Adrenal gland (tissue), 12 donors: Measurements from ENCODE around the gene FBXO24. TPM values are rescaled to one million over a fixed set of nuclear protein-coding genes. Genes with fewer than 3 reads are reported as not detected.
"Not testable (repeated sequence)": the region's sequence is repeated elsewhere in the genome, so short reads cannot be mapped to it uniquely, and the experiment has no call there.

Source experiments
- DNase-seq, 7 donors: peaks; one replicate each; pipeline ENCODE4 v3.0.0-alpha.2; 2019 to 2020
- H3K27ac ChIP-seq, 5 donors: fragments of 200-600 bp; sonication (generic) in 4 of 5; 1 replicate in 3 of 5; 2 replicates in 2 of 5; pipeline versions ENCODE4 v1.5.1 to v1.8.0; 2016 to 2020; ENCODE audit warnings: mild to moderate bottlenecking in 1 of 5
- H3K27me3 ChIP-seq: fragments of 200-600 bp; 2 replicates; pipeline ENCODE4 v1.8.0; 2021
- H3K36me3 ChIP-seq, 2 donors: fragments of 200-600 bp; replicated peaks in 1 of 2; 1 replicate in 1 of 2; 2 replicates in 1 of 2; pipeline versions ENCODE4 v1.5.1 to v1.8.0; 2018 to 2022
- H3K4me1 ChIP-seq, 2 donors: fragments of 200-600 bp; replicated peaks in 1 of 2; 1 replicate in 1 of 2; 2 replicates in 1 of 2; pipeline versions ENCODE4 v1.5.1 to v1.8.0; 2018 to 2021
- H3K4me3 ChIP-seq, 4 donors: fragments of 200-600 bp; sonication (generic) in 3 of 4; one replicate each; pipeline ENCODE4 v1.5.1; 2016 to 2018
- H3K9me3 ChIP-seq, 3 donors: fragments of 200-600 bp; sonication (generic) in 1 of 3; replicated peaks in 1 of 3; 1 replicate in 2 of 3; 2 replicates in 1 of 3; pipeline versions ENCODE4 v1.5.1 to v1.8.0; 2016 to 2021
- POLR2A ChIP-seq, 2 donors: fragments of 450-650 bp; IDR thresholded peaks; one replicate each; pipeline ENCODE4 v1.6.1; 2017; ENCODE audit warnings: antibody characterized with exemption in 2 of 2, mild to moderate bottlenecking in 2 of 2, moderate library complexity in 1 of 2
- WGBS, 4 donors: extraction: QIAGEN DNeasy Blood & Tissue Kit in 2 of 4; methylation state at CpG; one replicate each; pipeline versions ENCODE4 v1.1.5 to v1.1.7; 2013 to 2017; 5-methylcytosine and 5-hydroxymethylcytosine counted together
- intact Hi-C, 2 donors: fragments of 100-400 bp; cut with DNase I; formaldehyde crosslinking; loops; one replicate each; pipeline versions ENCODE4 v1.14.1 to v1.15.0; 2022 to 2023
- polyA plus RNA-seq, 3 donors: library from polyadenylated mRNA; stranded (reverse); fragments of 200-250 nt in 2 of 3; fragments of 350-450 nt in 1 of 3; fragmentation: Illumina TruSeq in 1 of 3; extraction: RNeasy Lipid Tissue Mini Kit (QIAGEN cat#74804) in 1 of 3; gene quantifications; one replicate each; pipeline ENCODE4 v1.2.3, GENCODE V29; 2013 to 2014
- total RNA-seq, 9 donors: library from RNA; depleted of rRNA in 4 of 9; stranded (reverse); fragments of >200 nt in 4 of 9; fragments of 120-200 nt in 1 of 9; fragmentation: NEBNext Ultra II Directional in 1 of 9; extraction: Animal tissue kit (Norgen Biotek cat#: 25700) in 1 of 9; gene quantifications; one replicate each; pipeline versions ENCODE4 v1.1.0 to v1.2.4, GENCODE V29; 2013 to 2023
- TF ChIP-seq, protein P1 (sequence below), 6 experiments: fragments of 450-650 bp in 4 of 6; fragments of 200-600 bp in 2 of 6; sonication (generic) in 1 of 6; IDR thresholded peaks; 1 replicate in 5 of 6; 2 replicates in 1 of 6; pipeline versions ENCODE4 v1.5.1 to v1.8.0; 2016 to 2021; ENCODE audit warnings: antibody characterized with exemption in 6 of 6, mild to moderate bottlenecking in 2 of 6, moderate library complexity in 1 of 6
- donor health status: healthy with polysubstance abuse.
- donor health status: Bipolar disorder and iron deficiency.
- donor health status: DM: yes; HTN: yes; CAD: no.
- donor health status: DM: no; HTN: no; CAD: no.
- donor health status: DM: no; HTN: no; CAD: no.
- donor health status: DM: yes; HTN: yes; CAD: no.

The FBXO24 gene
- total and polyA plus RNA-seq, 12 donors = 0.16 to 2.8 (median 0.89) TPM; not detected in 2

DNA sequence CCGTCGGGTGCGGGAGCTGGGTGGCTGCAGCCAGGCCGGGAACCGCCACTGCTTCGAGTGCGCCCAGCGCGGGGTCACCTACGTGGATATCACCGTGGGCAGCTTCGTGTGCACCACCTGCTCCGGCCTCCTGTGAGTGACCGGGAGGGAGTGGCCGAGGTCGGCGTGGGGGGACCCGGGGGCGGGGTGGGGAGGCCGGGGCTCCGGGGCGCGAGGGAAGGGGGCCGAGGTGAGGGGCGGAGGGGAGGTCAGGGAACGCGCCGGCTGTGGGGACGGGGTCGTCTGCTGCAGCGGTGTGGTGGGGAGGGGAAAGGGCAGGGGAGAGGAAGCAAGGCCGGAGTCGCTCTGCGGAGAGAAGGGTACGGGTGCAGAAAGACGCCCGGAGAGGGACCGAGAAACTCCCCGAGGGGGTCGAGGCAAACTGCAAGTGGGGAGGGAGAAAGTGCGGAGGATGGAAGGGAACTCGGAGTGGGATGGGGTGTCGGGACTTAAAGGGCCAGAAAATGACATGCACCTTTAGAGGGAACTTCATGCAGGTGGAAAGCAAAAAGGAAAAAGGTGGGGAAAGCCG, 46.6 kb upstream of the FBXO24 start:
- Histone ChIP-seq H3K36me3 (no peaks in the 10 kb centered on the region), H3K9me3 (no peaks in the 10 kb centered on the region), H3K4me1 (peaks cover 41 to 51% of the 10 kb centered on the region in 2 donors), H3K4me3 (peak overlapping the region; percentile 18 to 96 (median 59)), H3K27ac (peak overlapping the region; percentile 41 to 95 (median 54)), H3K27me3 (no peaks in the 10 kb centered on the region)
- intact Hi-C loops = loop anchor here in 1 of 2 donors (10.0 kb wide), 1 partner anchor 55 kb away; no protein-coding TSS in a partner anchor
- TF ChIP-seq, protein P1, sequence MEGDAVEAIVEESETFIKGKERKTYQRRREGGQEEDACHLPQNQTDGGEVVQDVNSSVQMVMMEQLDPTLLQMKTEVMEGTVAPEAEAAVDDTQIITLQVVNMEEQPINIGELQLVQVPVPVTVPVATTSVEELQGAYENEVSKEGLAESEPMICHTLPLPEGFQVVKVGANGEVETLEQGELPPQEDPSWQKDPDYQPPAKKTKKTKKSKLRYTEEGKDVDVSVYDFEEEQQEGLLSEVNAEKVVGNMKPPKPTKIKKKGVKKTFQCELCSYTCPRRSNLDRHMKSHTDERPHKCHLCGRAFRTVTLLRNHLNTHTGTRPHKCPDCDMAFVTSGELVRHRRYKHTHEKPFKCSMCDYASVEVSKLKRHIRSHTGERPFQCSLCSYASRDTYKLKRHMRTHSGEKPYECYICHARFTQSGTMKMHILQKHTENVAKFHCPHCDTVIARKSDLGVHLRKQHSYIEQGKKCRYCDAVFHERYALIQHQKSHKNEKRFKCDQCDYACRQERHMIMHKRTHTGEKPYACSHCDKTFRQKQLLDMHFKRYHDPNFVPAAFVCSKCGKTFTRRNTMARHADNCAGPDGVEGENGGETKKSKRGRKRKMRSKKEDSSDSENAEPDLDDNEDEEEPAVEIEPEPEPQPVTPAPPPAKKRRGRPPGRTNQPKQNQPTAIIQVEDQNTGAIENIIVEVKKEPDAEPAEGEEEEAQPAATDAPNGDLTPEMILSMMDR (IDR thresholded peaks at IDR 0.05) = no peak
- TF ChIP-seq POLR2A (IDR thresholded peaks at IDR 0.05) = no peak
- DNase-seq = peak in 3 of 7 donors; percentile 23 to 52 (median 46)
- WGBS, 4 donors = 0 to 1% (median 0%) methylated on average over 16 to 44 of the region's 44 CpGs

DNA sequence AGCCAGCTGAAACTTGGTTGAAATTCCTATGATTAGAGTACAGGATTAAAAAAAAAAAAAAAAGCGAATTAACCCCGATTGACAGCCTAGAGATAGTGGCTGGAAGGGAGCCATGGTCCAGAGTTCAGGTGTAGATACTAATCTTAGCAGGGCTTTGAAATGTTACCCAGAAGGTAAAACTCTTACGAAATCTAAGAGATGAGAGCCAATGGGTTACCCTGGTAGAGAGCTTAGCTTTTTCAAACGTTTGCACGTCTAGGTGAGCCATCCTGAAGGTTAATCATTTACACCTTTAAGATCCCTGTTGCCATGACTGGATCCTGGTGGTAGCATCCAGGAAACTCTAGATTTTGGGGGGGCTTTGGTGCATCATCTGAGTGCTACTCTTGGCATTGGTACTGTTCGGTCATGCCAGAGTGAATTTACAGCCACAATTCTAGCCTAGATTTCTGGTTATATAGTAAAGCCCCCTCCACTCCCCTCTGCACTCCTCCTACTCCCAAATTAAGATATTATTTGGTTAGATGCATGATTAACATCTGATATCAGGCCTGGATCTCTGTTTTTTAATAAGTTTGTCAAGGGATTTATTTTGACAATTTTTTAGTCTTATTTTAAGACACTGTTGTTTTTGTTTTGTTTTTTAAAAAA, 45.9 kb upstream of the FBXO24 start:
- Histone ChIP-seq H3K4me3 (peak overlapping the region; percentile 18 to 96 (median 59)), H3K9me3 (no peaks in the 10 kb centered on the region), H3K27me3 (no peaks in the 10 kb centered on the region), H3K4me1 (peaks cover 46 to 58% of the 10 kb centered on the region in 2 donors), H3K36me3 (no peaks in the 10 kb centered on the region), H3K27ac (peak overlapping the region in 4 of 5 donors; percentile 14 to 95 (median 66))
- no peak for DNase-seq
- intact Hi-C loops = no loop called here
- no peak for TF ChIP-seq POLR2A (IDR thresholded peaks at IDR 0.05)
- TF ChIP-seq, protein P1 (IDR thresholded peaks at IDR 0.05) = no peak
- 30 to 36% (median 31%) methylated on average over 6 of the region's 6 CpGs for WGBS, 4 donors

DNA sequence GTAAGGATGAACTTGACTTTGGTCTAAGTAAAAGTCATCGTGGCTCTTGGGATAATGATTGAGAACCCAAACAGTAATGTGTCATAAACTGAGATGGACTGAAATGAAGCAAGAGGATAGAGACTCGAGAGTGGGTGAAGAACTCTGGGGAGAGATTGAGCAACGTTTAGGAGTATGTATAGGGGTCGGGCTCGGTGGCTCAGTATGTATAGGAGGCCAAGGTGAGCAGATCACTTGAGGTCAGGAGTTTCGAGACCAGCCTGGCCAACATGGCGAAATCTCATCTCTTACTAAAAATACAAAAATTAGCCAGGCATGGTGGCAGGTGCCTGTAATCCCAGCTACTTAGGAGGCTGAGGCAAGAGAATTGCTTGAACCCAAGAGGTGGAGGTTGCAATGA, 44.8 kb upstream of the FBXO24 start:
- Histone ChIP-seq H3K4me1 (peaks cover 57 to 69% of the 10 kb centered on the region in 2 donors), H3K27ac (peak overlapping the region in 2 of 5 donors; percentile 43 to 94), H3K4me3 (peak overlapping the region in 1 of 4 donors; percentile 96)
- intact Hi-C loops, H3K9me3 ChIP-seq, H3K36me3 ChIP-seq, DNase-seq, H3K27me3 ChIP-seq: not testable (repeated sequence)
- WGBS, 4 donors = 75 to 82% (median 78%) methylated on average over 7 of the region's 7 CpGs

DNA sequence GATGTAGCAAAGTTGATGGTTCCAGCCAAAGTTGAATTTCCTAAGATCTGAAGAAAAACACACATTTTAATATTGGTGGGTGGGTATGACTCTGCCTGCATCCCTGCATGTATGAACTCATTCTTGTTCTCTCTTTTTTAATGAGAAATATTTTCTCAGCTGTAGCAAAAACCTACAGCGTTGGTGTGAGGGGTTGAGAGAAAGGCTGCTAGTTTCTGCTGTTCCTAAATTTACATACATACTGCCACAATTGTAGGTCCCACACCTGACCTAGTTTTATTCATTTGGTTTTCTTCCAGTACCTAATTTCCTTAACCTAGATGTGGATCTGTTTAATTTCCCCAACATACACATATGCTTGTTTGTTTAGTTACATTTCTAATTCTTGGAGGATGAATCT, 42.5 kb upstream of the FBXO24 start:
- H3K27ac ChIP-seq = peak overlapping the region in 4 of 5 donors; percentile 66 to 99 (median 94)
- no peaks in the 10 kb centered on the region for H3K9me3 ChIP-seq
- no peaks in the 10 kb centered on the region for H3K36me3 ChIP-seq
- H3K4me1 ChIP-seq = peaks cover 80 to 86% of the 10 kb centered on the region in 2 donors
- no peaks in the 10 kb centered on the region for H3K27me3 ChIP-seq
- intact Hi-C loops = no loop called here
- no peak for TF ChIP-seq POLR2A (IDR thresholded peaks at IDR 0.05)
- TF ChIP-seq, protein P1 (IDR thresholded peaks at IDR 0.05) = no peak
- no peak overlapping the region for H3K4me3 ChIP-seq
- WGBS, 4 donors = 50 to 86% (median 67%) methylated on average over 1 of the region's 1 CpG
- DNase-seq = no peak
